ENCODE data around the gene ANAPC15.

DNA sequence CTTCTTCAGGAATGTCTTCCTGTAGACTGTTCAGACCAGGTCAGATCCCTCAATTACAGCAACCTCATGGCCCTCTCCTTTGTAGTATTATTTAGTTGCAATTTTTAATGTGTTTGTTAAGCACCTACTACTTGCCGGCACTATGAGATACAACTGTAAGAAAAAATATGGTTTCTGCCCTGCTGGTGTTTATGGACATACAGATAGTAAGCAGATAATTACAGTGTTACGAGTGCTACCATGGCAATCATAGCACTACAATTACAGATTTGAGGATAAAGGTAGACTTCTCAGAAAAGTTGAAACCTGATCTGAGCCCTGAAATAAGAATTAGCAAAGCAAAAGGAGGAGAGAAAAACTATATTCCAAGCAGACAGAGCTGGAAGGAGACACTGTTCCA lies 29.1 kb downstream of the ANAPC15 start:
- TF ChIP-seq RFX5 (IDR thresholded peaks at IDR 0.05; ENCODE audit: low read depth, low read length), result no peak
- TF ChIP-seq FOS (IDR thresholded peaks at IDR 0.05; ENCODE audit: low read depth, low read length), result no peak
- no peak for TF ChIP-seq POLR2A (IDR thresholded peaks at IDR 0.05; ENCODE audit: low read depth, low read length)
- TF ChIP-seq, protein P1, sequence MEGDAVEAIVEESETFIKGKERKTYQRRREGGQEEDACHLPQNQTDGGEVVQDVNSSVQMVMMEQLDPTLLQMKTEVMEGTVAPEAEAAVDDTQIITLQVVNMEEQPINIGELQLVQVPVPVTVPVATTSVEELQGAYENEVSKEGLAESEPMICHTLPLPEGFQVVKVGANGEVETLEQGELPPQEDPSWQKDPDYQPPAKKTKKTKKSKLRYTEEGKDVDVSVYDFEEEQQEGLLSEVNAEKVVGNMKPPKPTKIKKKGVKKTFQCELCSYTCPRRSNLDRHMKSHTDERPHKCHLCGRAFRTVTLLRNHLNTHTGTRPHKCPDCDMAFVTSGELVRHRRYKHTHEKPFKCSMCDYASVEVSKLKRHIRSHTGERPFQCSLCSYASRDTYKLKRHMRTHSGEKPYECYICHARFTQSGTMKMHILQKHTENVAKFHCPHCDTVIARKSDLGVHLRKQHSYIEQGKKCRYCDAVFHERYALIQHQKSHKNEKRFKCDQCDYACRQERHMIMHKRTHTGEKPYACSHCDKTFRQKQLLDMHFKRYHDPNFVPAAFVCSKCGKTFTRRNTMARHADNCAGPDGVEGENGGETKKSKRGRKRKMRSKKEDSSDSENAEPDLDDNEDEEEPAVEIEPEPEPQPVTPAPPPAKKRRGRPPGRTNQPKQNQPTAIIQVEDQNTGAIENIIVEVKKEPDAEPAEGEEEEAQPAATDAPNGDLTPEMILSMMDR (conservative IDR thresholded peaks at IDR 0.05; ENCODE audit: low read depth, low read length), result no peak
- no peak for TF ChIP-seq RAD21 (IDR thresholded peaks at IDR 0.05; ENCODE audit: low read length)
- TF ChIP-seq MAZ (IDR thresholded peaks at IDR 0.05; ENCODE audit: borderline replicate concordance, low read depth, low read length), result no peak
- no peak for TF ChIP-seq BHLHE40 (IDR thresholded peaks at IDR 0.05; ENCODE audit: low read depth, low read length)
- TF ChIP-seq, protein P2, sequence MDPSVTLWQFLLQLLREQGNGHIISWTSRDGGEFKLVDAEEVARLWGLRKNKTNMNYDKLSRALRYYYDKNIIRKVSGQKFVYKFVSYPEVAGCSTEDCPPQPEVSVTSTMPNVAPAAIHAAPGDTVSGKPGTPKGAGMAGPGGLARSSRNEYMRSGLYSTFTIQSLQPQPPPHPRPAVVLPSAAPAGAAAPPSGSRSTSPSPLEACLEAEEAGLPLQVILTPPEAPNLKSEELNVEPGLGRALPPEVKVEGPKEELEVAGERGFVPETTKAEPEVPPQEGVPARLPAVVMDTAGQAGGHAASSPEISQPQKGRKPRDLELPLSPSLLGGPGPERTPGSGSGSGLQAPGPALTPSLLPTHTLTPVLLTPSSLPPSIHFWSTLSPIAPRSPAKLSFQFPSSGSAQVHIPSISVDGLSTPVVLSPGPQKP (IDR thresholded peaks at IDR 0.05; ENCODE audit: borderline replicate concordance, low read depth, low read length), result no peak
- TF ChIP-seq CHD1 (IDR thresholded peaks at IDR 0.05; ENCODE audit: low read depth, low read length), result no peak
- TF ChIP-seq, protein P3, sequence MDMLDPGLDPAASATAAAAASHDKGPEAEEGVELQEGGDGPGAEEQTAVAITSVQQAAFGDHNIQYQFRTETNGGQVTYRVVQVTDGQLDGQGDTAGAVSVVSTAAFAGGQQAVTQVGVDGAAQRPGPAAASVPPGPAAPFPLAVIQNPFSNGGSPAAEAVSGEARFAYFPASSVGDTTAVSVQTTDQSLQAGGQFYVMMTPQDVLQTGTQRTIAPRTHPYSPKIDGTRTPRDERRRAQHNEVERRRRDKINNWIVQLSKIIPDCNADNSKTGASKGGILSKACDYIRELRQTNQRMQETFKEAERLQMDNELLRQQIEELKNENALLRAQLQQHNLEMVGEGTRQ (IDR thresholded peaks at IDR 0.05; ENCODE audit: low read depth, low read length), result no peak
- TF ChIP-seq NFE2L2 (IDR thresholded peaks at IDR 0.05; ENCODE audit: low read depth, low read length), result no peak
- TF ChIP-seq CEBPB (IDR thresholded peaks at IDR 0.05; ENCODE audit: low read depth, low read length), result no peak
- no peak for TF ChIP-seq MAFK (IDR thresholded peaks at IDR 0.05; ENCODE audit: low read depth, low read length)
